Peyer's patch (tissue), 4 donors: Measurements from ENCODE around the gene SLC38A11.

ENCODE experiments used
- POLR2A ChIP-seq, 2 donors: fragments of 450-650 bp; IDR thresholded peaks; one replicate each; pipeline ENCODE4 v1.5.1; 2017; ENCODE audit warnings: antibody characterized with exemption in 2 of 2, mild to moderate bottlenecking in 2 of 2, moderate library complexity in 2 of 2
- TF ChIP-seq, protein P1 (sequence below), 6 experiments: fragments of 450-650 bp in 4 of 6; fragments of 200-600 bp in 2 of 6; sonication (generic) in 1 of 6; IDR thresholded peaks; one replicate each; pipeline ENCODE4 v1.5.1; 2017 to 2019; ENCODE audit warnings: antibody characterized with exemption in 6 of 6, mild to moderate bottlenecking in 3 of 6, moderate library complexity in 1 of 6

DNA sequence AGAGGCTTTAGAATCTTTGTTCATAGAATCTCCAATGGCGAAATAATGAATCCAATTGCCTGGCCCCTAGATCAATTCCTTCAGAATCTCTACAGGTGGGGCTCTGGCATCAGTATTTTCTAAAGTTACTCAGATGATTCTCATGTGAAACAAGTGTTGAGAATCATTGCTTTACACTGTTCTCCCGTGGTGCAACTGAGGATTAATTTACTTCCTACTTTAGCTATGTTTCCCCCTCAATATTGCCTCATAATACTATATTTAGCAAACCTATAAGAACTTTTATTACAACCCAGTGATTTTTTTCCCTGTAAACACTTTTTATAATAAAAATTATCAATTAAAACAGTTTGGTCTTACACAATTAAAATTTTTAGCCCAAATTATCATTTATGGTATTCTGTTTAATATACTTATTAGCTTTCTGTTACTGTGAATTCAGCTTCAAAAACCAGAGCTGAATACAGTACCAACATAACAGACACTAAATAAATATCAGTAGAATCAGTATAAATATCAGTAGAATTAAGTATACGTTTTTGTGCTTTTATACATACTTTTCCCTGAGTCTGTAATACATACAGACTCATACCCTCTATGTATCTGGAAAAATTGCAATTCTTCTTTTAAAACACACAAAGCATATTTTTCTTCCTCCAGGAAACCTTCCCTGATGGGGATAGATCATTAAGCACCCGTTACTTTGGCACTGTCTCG is 20.8 kb downstream of the SLC38A11 start:
- TF ChIP-seq, protein P1, sequence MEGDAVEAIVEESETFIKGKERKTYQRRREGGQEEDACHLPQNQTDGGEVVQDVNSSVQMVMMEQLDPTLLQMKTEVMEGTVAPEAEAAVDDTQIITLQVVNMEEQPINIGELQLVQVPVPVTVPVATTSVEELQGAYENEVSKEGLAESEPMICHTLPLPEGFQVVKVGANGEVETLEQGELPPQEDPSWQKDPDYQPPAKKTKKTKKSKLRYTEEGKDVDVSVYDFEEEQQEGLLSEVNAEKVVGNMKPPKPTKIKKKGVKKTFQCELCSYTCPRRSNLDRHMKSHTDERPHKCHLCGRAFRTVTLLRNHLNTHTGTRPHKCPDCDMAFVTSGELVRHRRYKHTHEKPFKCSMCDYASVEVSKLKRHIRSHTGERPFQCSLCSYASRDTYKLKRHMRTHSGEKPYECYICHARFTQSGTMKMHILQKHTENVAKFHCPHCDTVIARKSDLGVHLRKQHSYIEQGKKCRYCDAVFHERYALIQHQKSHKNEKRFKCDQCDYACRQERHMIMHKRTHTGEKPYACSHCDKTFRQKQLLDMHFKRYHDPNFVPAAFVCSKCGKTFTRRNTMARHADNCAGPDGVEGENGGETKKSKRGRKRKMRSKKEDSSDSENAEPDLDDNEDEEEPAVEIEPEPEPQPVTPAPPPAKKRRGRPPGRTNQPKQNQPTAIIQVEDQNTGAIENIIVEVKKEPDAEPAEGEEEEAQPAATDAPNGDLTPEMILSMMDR (IDR thresholded peaks at IDR 0.05): no peak
- TF ChIP-seq POLR2A (IDR thresholded peaks at IDR 0.05): no peak
